Activated CD4-positive, alpha-beta memory T cell treated with anti-CD3 and anti-CD28 coated beads for 36 hours (primary cell): Measurements from ENCODE around the gene PRICKLE1. TPM values are rescaled to one million over a fixed set of nuclear protein-coding genes. Genes with fewer than 3 reads are reported as not detected.

ENCODE experiments used
- CTCF ChIA-PET: fragments of 350-600 bp; sonication (Branson Sonifier 250); formaldehyde crosslinking; loops from one replicate; lab custom pipeline; 2021; ENCODE audit warnings: antibody characterized with exemption, inconsistent platforms; lab: Charles Lee
- POLR2A ChIA-PET: fragments of 350-600 bp; sonication (Branson Sonifier 250); formaldehyde crosslinking; loops from one replicate; lab custom pipeline; 2021; ENCODE audit warnings: antibody characterized with exemption; lab: Charles Lee
- DNase-seq: peaks from one replicate; pipeline ENCODE4 v3.0.0-alpha.2; 2020
- H3K27ac Mint-ChIP-seq: one replicate; pipeline ENCODE4 v1.8.0; 2021; ENCODE audit warnings: mixed read lengths
- H3K27me3 Mint-ChIP-seq: one replicate; pipeline ENCODE4 v1.8.0; 2021; ENCODE audit warnings: mixed read lengths
- H3K36me3 Mint-ChIP-seq: one replicate; pipeline ENCODE4 v1.8.0; 2021; ENCODE audit warnings: mixed read lengths
- H3K4me1 Mint-ChIP-seq: one replicate; pipeline ENCODE4 v1.8.0; 2021; ENCODE audit warnings: low read depth, mixed read lengths
- H3K4me3 Mint-ChIP-seq: one replicate; pipeline ENCODE4 v1.8.0; 2021; ENCODE audit warnings: mild to moderate bottlenecking, mixed read lengths
- H3K9me3 Mint-ChIP-seq: one replicate; pipeline ENCODE4 v1.8.0; 2021; ENCODE audit warnings: mixed read lengths
- intact Hi-C: fragments of 100-400 bp; cut with micrococcal nuclease; formaldehyde crosslinking; loops from one replicate; pipeline ENCODE4 v1.15.1; 2023
- total RNA-seq, 2 experiments: library from RNA; stranded (reverse); gene quantifications; one replicate each; pipeline ENCODE4 v1.2.3, GENCODE V29; 2021

PRICKLE1 gene
- total RNA-seq, 2 experiments from 2014 or later, result not detected

DNA sequence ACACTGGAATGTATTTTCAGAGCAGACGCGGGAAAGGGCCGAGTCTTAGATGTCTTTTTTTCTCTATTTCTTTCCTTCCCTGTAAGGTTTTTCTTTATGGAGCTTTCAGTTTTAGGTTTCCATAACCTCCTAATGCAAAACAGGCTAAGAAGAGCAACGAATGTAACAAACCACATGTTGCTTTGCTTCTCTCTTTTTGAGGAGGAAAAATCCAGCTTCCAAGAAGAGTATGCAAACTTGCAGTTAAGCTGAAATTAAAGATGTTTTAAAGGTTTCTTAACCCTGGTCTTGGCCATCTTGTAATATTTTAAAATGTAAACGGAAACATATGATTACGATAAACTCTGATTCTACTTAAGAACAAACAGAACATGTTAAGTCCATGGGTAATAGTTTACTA lies 86.9 kb downstream of the PRICKLE1 start:
- Mint-ChIP-seq H3K36me3 (no peaks in the 10 kb centered on the region), H3K4me3 (no peak overlapping the region), H3K27ac (no peak overlapping the region), H3K4me1 (peaks cover 2% of the 10 kb centered on the region), H3K9me3 (no peaks in the 10 kb centered on the region), H3K27me3 (no peaks in the 10 kb centered on the region)
- no peak for DNase-seq
- intact Hi-C loops, result no loop called here
- ChIA-PET POLR2A (no interaction called here), CTCF (no interaction called here)

DNA sequence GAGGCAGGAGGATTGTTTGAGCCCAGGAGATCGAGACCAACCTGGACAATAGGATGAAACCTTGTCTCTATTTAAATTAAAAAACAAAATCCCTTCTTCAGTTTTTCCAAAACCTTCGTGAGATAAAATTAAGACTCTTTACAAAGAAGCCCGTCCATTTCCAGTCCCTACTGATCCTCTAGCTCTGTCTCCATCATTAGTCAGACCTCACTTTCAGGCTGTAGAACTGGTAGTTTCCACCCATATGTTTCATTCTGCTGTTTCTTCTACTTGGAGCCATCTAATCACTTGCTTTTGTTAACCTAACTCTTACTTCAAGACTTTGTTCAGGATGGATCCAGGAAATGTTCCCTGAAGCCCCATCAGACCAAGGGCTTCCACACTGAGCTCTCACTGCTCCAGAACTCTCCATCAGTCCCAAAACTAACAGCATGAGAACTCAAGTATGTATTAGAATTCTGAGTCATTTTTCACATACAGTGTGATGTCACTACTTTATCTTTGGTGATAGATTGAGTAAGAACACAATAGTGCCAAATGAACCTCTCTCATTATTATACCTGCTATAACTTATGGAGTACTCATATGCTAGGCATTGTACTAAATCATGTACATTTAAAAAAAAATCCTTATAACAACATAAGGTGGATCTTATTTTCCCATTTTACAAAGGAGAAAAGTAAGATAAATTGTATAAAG lies 90.8 kb downstream of the PRICKLE1 start:
- Mint-ChIP-seq H3K27me3 (peaks cover 4% of the 10 kb centered on the region), H3K36me3 (no peaks in the 10 kb centered on the region), H3K9me3 (no peaks in the 10 kb centered on the region), H3K27ac (no peak overlapping the region), H3K4me3 (no peak overlapping the region), H3K4me1 (peaks cover 5% of the 10 kb centered on the region)
- intact Hi-C loops, result no loop called here
- no peak for DNase-seq
- ChIA-PET POLR2A (interaction anchor here (0.6 kb wide), 1 partner anchor 78 kb away, joined by 6 read pairs; no protein-coding TSS in a partner anchor), CTCF (interaction anchor here (0.7 to 1.2 kb wide), 2 partner anchors 15 to 640 kb away, joined by 3 to 5 read pairs; no protein-coding TSS in a partner anchor)

DNA sequence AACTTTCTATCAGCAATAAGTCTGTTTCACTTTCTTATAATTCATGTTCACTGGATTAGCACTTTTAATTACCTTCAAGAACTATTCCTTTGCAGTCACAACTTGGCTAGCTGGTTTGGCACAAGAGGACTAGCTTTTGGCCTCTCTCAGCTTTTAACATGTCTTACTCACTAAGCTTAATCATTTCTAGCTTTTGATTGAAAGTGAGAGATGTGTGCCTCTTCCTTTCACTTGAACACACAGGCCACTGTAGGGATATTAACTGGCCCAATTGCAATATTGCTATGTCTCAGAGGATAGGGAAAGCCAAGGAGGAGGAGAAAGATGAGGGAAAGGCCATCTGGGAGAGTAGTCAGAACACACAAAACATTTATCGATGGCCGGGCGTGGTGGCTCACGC lies 92.7 kb downstream of the PRICKLE1 start:
- Mint-ChIP-seq H3K4me3 (no peak overlapping the region), H3K27me3 (peaks cover 4% of the 10 kb centered on the region), H3K27ac (no peak overlapping the region), H3K9me3 (no peaks in the 10 kb centered on the region), H3K4me1 (peaks cover 5% of the 10 kb centered on the region), H3K36me3 (no peaks in the 10 kb centered on the region)
- DNase-seq, result no peak
- intact Hi-C loops, result no loop called here
- ChIA-PET POLR2A (no interaction called here), CTCF (no interaction called here)

DNA sequence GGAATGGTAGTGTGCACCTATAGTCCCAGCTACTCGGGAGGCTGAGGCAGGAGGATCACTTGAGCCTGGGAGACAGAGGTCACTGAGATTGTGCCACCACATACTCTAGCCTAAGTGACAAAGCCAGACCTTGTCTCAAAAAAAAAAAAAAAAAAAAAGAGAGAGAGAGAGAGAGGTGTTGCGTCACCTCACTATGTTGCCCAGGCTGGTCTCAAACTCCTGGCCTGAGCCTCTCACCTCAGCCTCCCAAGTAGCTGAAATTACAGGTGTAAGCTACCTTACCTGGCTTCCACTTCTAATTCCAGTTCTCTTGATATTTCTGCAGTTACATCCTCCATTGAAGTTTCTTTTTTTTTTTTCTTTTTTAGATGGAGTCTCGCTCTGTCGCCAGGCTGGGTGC lies 94.3 kb downstream of the PRICKLE1 start:
- ChIA-PET POLR2A (no interaction called here), CTCF (no interaction called here)
- Mint-ChIP-seq H3K4me3 (no peak overlapping the region), H3K4me1 (peaks cover 5% of the 10 kb centered on the region), H3K36me3 (no peaks in the 10 kb centered on the region), H3K27me3 (peaks cover 4% of the 10 kb centered on the region), H3K9me3 (no peaks in the 10 kb centered on the region), H3K27ac (no peak overlapping the region)
- intact Hi-C loops, result no loop called here
- DNase-seq, result no peak

DNA sequence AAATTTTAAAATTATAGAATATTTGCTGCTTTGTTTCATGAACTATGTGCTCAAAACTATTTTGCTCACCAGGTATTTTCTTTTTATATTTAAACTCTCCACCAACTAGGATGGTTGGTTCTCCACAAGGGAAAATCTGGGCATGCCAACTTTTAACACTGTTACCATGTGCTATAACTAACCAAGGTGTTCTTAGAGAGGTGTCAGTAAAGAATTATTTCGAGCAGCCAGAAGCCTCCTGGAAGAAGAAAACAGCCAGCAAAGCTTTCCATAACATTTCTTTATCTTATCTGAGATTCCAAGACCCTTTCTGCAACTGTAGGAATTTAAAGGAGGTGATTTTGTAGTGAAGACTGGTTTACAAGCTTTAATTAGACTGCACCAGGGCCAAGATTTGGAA lies 97.3 kb downstream of the PRICKLE1 start:
- Mint-ChIP-seq H3K27ac (no peak overlapping the region), H3K27me3 (peaks cover 11% of the 10 kb centered on the region), H3K9me3 (no peaks in the 10 kb centered on the region), H3K4me3 (no peak overlapping the region), H3K36me3 (no peaks in the 10 kb centered on the region), H3K4me1 (peaks cover 2% of the 10 kb centered on the region)
- POLR2A ChIA-PET, result no interaction called here
- DNase-seq, result no peak
- CTCF ChIA-PET, result interaction anchor here (0.7 to 1.0 kb wide), 2 partner anchors 9 to 78 kb away, joined by 3 to 4 read pairs; no protein-coding TSS in a partner anchor
- intact Hi-C loops, result no loop called here

DNA sequence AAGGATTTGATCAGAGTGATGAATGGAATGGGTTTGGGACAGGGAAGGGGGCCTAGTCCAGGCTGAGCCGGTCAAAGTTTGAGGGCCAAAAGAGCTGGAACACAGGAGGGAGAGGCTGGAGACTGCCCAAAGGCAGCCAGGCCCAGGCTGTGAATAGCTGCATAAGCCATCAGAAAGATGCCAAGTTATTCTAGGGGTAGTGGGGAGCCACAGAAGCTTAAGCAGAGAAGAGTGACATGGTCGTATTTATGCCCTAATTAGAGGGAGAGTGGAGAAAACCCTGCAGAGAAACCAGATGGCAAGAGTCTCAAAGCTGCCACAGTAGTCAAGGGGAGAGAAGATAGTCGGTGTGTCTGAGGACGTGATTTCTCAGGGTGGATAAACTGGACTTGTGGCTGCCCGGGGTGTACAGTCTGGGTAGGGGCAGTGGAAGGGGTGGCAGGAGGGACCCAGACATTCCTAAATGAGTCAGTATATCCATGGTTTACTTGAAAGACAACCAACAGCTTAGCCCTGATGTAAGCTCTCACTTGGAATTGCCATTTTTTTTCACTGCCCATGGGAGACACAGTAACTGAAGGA lies 99.2 kb downstream of the PRICKLE1 start:
- no peaks in the 10 kb centered on the region for H3K4me1 Mint-ChIP-seq

DNA sequence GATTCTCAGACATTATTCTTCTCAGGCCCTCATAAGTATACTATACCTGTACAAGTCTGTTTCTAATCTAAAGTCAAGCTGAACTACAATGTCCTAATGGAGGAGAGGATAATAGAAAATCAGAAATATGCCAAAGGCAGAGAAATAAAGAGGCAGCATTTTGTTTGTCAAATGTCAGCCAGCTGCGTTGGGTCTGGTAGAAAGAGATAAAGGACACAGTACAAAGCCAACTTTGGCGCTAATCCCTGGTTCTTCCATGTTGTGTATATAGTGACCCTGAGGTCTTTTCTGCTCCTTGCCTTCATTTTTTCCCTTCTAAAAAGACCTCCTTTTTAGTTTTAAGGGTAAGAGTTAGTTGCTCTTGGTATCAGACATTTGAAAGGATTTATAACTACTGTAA lies 103.1 kb downstream of the PRICKLE1 start:
- Mint-ChIP-seq H3K4me3 (no peak overlapping the region), H3K36me3 (peaks cover 2% of the 10 kb centered on the region), H3K27me3 (peaks cover 44% of the 10 kb centered on the region), H3K27ac (no peak overlapping the region), H3K9me3 (no peaks in the 10 kb centered on the region), H3K4me1 (peaks cover 14% of the 10 kb centered on the region)
- intact Hi-C loops, result no loop called here
- ChIA-PET CTCF (interaction anchor here (4.3 kb wide), 1 partner anchor 83 kb away, joined by 23 read pairs; no protein-coding TSS in a partner anchor), POLR2A (no interaction called here)
- no peak for DNase-seq

More for the DNA sequence above, 99.2 kb downstream of the PRICKLE1 start:
- intact Hi-C loops, result no loop called here
- Mint-ChIP-seq H3K27ac (no peak overlapping the region), H3K4me3 (no peak overlapping the region), H3K9me3 (no peaks in the 10 kb centered on the region), H3K27me3 (peaks cover 20% of the 10 kb centered on the region), H3K36me3 (no peaks in the 10 kb centered on the region)
- ChIA-PET CTCF (interaction anchor here (0.6 kb wide), 1 partner anchor 82 kb away, joined by 3 read pairs; no protein-coding TSS in a partner anchor), POLR2A (no interaction called here)
- no peak for DNase-seq

DNA sequence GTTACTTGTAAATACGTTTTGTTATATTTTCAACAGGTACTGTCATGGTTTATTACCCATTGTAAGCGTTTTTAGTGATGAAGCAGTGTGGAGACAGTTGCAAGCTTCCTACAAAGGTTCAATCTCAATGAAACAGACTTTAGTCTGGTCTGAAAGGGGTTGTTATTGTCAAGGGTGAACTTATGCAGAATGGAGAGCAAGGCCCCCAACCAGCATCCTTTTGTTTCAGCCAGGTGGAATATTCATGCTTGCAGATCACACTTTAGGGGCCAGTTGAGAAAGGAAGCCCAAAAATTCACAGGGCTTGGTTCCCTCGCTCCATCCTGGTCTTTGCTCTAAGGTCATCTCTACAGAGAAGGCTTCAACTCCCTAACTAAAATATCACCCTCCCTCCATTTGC lies 103.7 kb downstream of the PRICKLE1 start:
- Mint-ChIP-seq H3K9me3 (no peaks in the 10 kb centered on the region), H3K4me3 (no peak overlapping the region), H3K4me1 (peaks cover 14% of the 10 kb centered on the region), H3K36me3 (peaks cover 2% of the 10 kb centered on the region), H3K27me3 (peaks cover 46% of the 10 kb centered on the region), H3K27ac (no peak overlapping the region)
- no peak for DNase-seq
- intact Hi-C loops, result no loop called here
- POLR2A ChIA-PET, result no interaction called here
- CTCF ChIA-PET, result interaction anchor here (4.3 kb wide), 1 partner anchor 84 kb away, joined by 23 read pairs; no protein-coding TSS in a partner anchor

DNA sequence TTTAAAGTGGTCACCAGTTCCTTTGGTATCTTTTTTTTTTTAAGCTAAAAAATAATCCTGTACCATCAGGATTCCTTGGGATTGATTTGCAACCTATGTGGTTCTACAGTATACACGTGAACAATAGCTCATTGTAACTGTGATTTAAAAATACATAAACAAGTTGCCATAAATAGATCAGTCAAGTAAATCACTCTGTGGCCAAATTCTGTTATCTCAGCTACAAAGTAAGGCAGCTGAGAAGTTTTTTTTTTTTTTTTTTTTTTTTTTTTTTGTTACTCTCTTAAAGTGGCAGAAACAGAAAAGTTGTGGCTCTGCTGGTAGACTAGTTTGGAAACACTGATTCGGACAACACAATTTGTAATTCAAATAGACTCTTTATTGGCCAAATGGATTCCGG lies 104.5 kb downstream of the PRICKLE1 start:
- peaks cover 2% of the 10 kb centered on the region for H3K36me3 Mint-ChIP-seq
- no peak overlapping the region for H3K4me3 Mint-ChIP-seq
- intact Hi-C loops, result loop anchor here (5.0 kb wide), 1 partner anchor 852 kb away; no protein-coding TSS in a partner anchor
- CTCF ChIA-PET, result interaction anchor here (0.8 to 4.3 kb wide), 5 partner anchors 14 to 300 kb away, joined by 3 to 23 read pairs (median 3); no protein-coding TSS in a partner anchor
- no peak for DNase-seq
- no peak overlapping the region for H3K27ac Mint-ChIP-seq
- H3K27me3 Mint-ChIP-seq, result peaks cover 51% of the 10 kb centered on the region
- peaks cover 14% of the 10 kb centered on the region for H3K4me1 Mint-ChIP-seq
- POLR2A ChIA-PET, result no interaction called here
- no peaks in the 10 kb centered on the region for H3K9me3 Mint-ChIP-seq

DNA sequence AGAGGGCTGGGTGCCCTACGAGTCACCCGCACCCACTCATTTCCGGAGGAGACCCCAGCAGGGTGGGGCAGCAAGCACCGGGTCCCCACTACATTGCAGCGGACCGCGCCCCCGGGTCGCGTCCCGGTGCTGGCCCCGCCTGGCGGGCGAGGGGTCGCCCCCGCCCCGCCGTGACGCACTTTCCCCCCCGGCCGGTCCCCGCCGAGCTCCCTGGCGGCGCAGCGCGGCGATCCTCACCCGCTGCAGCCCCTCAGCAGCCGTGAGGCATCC lies 106.1 kb downstream of the PRICKLE1 start:
- H3K27ac Mint-ChIP-seq, result no peak overlapping the region
- H3K4me1 Mint-ChIP-seq, result peaks cover 14% of the 10 kb centered on the region
- peak overlapping the region; percentile 76 for H3K4me3 Mint-ChIP-seq
- peaks cover 58% of the 10 kb centered on the region for H3K27me3 Mint-ChIP-seq
- H3K36me3 Mint-ChIP-seq, result peaks cover 2% of the 10 kb centered on the region
- H3K9me3 Mint-ChIP-seq, result no peaks in the 10 kb centered on the region
- DNase-seq, result peak; percentile 18
- POLR2A ChIA-PET, result no interaction called here
- intact Hi-C loops, result loop anchor here (5.0 kb wide), 1 partner anchor 854 kb away; no protein-coding TSS in a partner anchor
- CTCF ChIA-PET, result interaction anchor here (0.6 to 4.3 kb wide), 10 partner anchors 9 to 1400 kb away, joined by 3 to 23 read pairs (median 4); no protein-coding TSS in a partner anchor

DNA sequence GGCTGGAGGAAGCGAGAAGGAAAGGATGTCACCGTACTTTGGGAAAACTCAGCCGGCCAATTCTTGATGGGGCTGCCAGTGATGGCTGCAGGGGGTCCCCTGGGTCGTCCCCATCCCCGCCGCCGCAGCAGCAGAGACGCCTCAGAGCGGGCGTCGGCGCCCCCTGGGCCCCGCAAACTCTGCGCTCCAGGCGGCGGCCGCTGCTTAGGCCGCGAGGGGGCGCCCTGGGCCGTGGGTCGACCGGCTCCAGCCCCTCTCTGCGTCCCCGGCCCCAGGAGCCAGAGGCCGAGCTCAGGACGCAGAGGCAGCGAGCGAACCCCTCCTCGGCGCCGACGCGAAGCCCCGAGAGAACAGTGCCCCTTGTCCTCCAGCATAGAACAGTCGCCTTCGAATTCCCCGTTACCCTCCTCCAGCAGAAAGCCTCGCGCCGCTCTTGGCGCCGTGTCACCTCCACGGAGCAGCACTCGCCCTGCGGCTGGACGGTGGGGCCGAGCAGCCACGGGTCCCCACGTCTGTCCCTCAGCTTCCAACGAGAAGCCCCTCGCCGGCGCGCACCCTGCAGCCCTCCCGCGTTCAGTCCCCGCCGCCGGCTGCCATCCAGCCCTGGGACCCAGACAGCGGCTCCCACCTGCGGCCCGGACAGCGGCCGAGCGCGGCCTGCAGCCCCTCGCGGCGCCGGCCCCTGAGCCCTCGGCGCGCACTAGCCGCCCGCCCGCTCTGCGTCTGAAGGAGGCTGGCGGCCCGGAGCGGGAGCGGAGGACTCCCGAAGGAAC lies 106.6 kb downstream of the PRICKLE1 start:
- POLR2A ChIA-PET, result no interaction called here
- Mint-ChIP-seq H3K27ac (no peak overlapping the region), H3K27me3 (peaks cover 59% of the 10 kb centered on the region), H3K9me3 (no peaks in the 10 kb centered on the region), H3K36me3 (peaks cover 2% of the 10 kb centered on the region), H3K4me1 (peaks cover 14% of the 10 kb centered on the region), H3K4me3 (peak overlapping the region; percentile 70)
- DNase-seq, result peak; percentile 54
- CTCF ChIA-PET, result interaction anchor here (0.6 to 4.3 kb wide), 15 partner anchors 8 to 1400 kb away, joined by 3 to 23 read pairs (median 4); no protein-coding TSS in a partner anchor
- intact Hi-C loops, result loop anchor here (1.0 to 5.0 kb wide), 2 partner anchors 86 to 854 kb away; no protein-coding TSS in a partner anchor
